HG03159 (cell line): ENCODE measurements around the gene GTF2IRD1.
"Not testable (repeated sequence)": the region's sequence is repeated elsewhere in the genome, so short reads cannot be mapped to it uniquely, and the experiment has no call there.

Source experiments
- ATAC-seq: cut with Tn5 transposase; IDR thresholded peaks from one replicate; pipeline ENCODE4 v1.9.1; 2021; ENCODE audit warnings: mild to moderate bottlenecking, moderate library complexity; ENCODE audit not compliant: unreplicated experiment

GTF2IRD1 gene

GRCh38 chr7:74489997-74490945 lies 36.6 kb downstream of the GTF2IRD1 start:
- no peak for ATAC-seq

GRCh38 chr7:74491490-74491889 lies 37.8 kb downstream of the GTF2IRD1 start:
- not testable (repeated sequence) for ATAC-seq

GRCh38 chr7:74493295-74493694 lies 39.6 kb downstream of the GTF2IRD1 start:
- no peak for ATAC-seq

GRCh38 chr7:74494076-74494548 lies 40.4 kb downstream of the GTF2IRD1 start:
- no peak for ATAC-seq

GRCh38 chr7:74495112-74496086 lies 41.7 kb downstream of the GTF2IRD1 start:
- no peak for ATAC-seq

GRCh38 chr7:74496272-74496671 lies 42.6 kb downstream of the GTF2IRD1 start:
- no peak for ATAC-seq

- not testable (repeated sequence) for ATAC-seq
These were observed 43.1 kb downstream of the GTF2IRD1 start for GRCh38 chr7:74496773-74497172.

GRCh38 chr7:74498354-74498753 lies 44.6 kb downstream of the GTF2IRD1 start:
- ATAC-seq = no peak

- no peak for ATAC-seq
These were observed 45.5 kb downstream of the GTF2IRD1 start for GRCh38 chr7:74498996-74499834.

- ATAC-seq = no peak
These were observed 46.2 kb downstream of the GTF2IRD1 start for GRCh38 chr7:74499835-74500388.

GRCh38 chr7:74501298-74501697 lies 47.6 kb downstream of the GTF2IRD1 start:
- ATAC-seq = no peak

- no peak for ATAC-seq
These were observed 48.6 kb downstream of the GTF2IRD1 start for GRCh38 chr7:74502216-74502891.

- ATAC-seq = no peak
These were observed 49.4 kb downstream of the GTF2IRD1 start for GRCh38 chr7:74503061-74503460.

GRCh38 chr7:74503943-74504342 lies 50.2 kb downstream of the GTF2IRD1 start:
- no peak for ATAC-seq

GRCh38 chr7:74505471-74506324 lies 52.0 kb downstream of the GTF2IRD1 start:
- no peak for ATAC-seq

- no peak for ATAC-seq
These were observed 52.6 kb downstream of the GTF2IRD1 start for GRCh38 chr7:74506325-74506724.

- ATAC-seq = no peak
These were observed 54.0 kb downstream of the GTF2IRD1 start for GRCh38 chr7:74507538-74508319.

GRCh38 chr7:74509453-74509852 lies 55.7 kb downstream of the GTF2IRD1 start:
- not testable (repeated sequence) for ATAC-seq
